HepG2 (cell line): ENCODE measurements around the gene DUSP16. TPM values are rescaled to one million over a fixed set of nuclear protein-coding genes. Genes with fewer than 3 reads are reported as not detected.

ENCODE experiments used
- ATF7 ChIP-seq, 2 experiments: fragments of 450-650 bp in 1 of 2; sonication (generic) in 1 of 2; formaldehyde crosslinking in 1 of 2; IDR thresholded peaks; 2 replicates each; pipeline versions ENCODE4 v1.4.0 to v1.6.1; 2016 to 2020; ENCODE audit warnings: antibody characterized with exemption in 1 of 2, mild to moderate bottlenecking in 1 of 2, missing genetic modification reagents in 1 of 2
- CBX1 ChIP-seq: IDR thresholded peaks from one replicate; pipeline ENCODE4 v1.6.1; 2016; ENCODE audit warnings: antibody characterized with exemption, low read depth
- CEBPB ChIP-seq: IDR thresholded peaks from 2 replicates; pipeline ENCODE4 v1.6.1; 2011; ENCODE audit warnings: low read depth, low read length, improper control_type of control experiment, borderline replicate concordance
- CHD4 ChIP-seq: fragments of 200-600 bp; sonication (generic); IDR thresholded peaks from 2 replicates; pipeline ENCODE4 v1.7.0; 2017; ENCODE audit warnings: mild to moderate bottlenecking, low read length, borderline replicate concordance
- DZIP1 ChIP-seq: sonication (generic); formaldehyde crosslinking; IDR thresholded peaks from 2 replicates; pipeline ENCODE4 v1.5.0; 2020; ENCODE audit warnings: mild to moderate bottlenecking, missing genetic modification reagents
- ELF3 ChIP-seq: IDR thresholded peaks from 2 replicates; pipeline ENCODE4 v1.6.1; 2016; ENCODE audit warnings: missing genetic modification reagents, missing compliant biosample characterization
- HOXD1 ChIP-seq: sonication (generic); formaldehyde crosslinking; IDR thresholded peaks from 2 replicates; pipeline ENCODE4 v1.5.0; 2020; ENCODE audit warnings: missing genetic modification reagents
- KDM5A ChIP-seq: fragments of 200-600 bp; sonication (generic); IDR thresholded peaks from 2 replicates; pipeline ENCODE4 v1.7.0; 2018; ENCODE audit warnings: antibody characterized with exemption, mild to moderate bottlenecking, low read length, borderline replicate concordance
- NFE2L1 ChIP-seq: sonication (generic); formaldehyde crosslinking; IDR thresholded peaks from 2 replicates; pipeline ENCODE4 v1.4.0; 2020; ENCODE audit warnings: missing genetic modification reagents, mild to moderate bottlenecking, borderline replicate concordance
- NFRKB ChIP-seq: fragments of 450-650 bp; IDR thresholded peaks from 2 replicates; pipeline ENCODE4 v1.6.1; 2017
- NR2F2 ChIP-seq: IDR thresholded peaks from 2 replicates; pipeline ENCODE4 v1.6.1; 2012; ENCODE audit warnings: low read depth, inconsistent platforms, borderline replicate concordance
- TBP ChIP-seq: sonication (generic); formaldehyde crosslinking; IDR thresholded peaks from 2 replicates; pipeline ENCODE4 v1.5.0; 2020; ENCODE audit warnings: missing genetic modification reagents
- TFDP2 ChIP-seq: sonication (generic); formaldehyde crosslinking; IDR thresholded peaks from 2 replicates; pipeline ENCODE4 v1.4.0; 2020; ENCODE audit warnings: missing genetic modification reagents
- TOE1 ChIP-seq: sonication (generic); formaldehyde crosslinking; IDR thresholded peaks from 2 replicates; pipeline ENCODE4 v1.4.0; 2020; ENCODE audit warnings: mild to moderate bottlenecking, missing genetic modification reagents
- ZFP82 ChIP-seq: sonication (generic); formaldehyde crosslinking; IDR thresholded peaks from 2 replicates; pipeline ENCODE4 v1.5.1; 2020; ENCODE audit warnings: mild to moderate bottlenecking, missing genetic modification reagents, borderline replicate concordance
- ZFY ChIP-seq: sonication (generic); formaldehyde crosslinking; IDR thresholded peaks from 2 replicates; pipeline ENCODE4 v1.4.0; 2020; ENCODE audit warnings: missing genetic modification reagents
- ZNF510 ChIP-seq: sonication (generic); formaldehyde crosslinking; IDR thresholded peaks from 2 replicates; pipeline ENCODE4 v1.4.0; 2020; ENCODE audit warnings: low read depth, mild to moderate bottlenecking, missing genetic modification reagents
- ZNF562 ChIP-seq: sonication (generic); formaldehyde crosslinking; IDR thresholded peaks from 2 replicates; pipeline ENCODE4 v1.8.0; 2022; ENCODE audit warnings: missing genetic modification reagents, borderline replicate concordance
- ZNF615 ChIP-seq: sonication (generic); formaldehyde crosslinking; IDR thresholded peaks from 2 replicates; pipeline ENCODE4 v1.5.0; 2020; ENCODE audit warnings: mild to moderate bottlenecking, missing genetic modification reagents, borderline replicate concordance
- ZNF746 ChIP-seq: sonication (generic); formaldehyde crosslinking; IDR thresholded peaks from 2 replicates; pipeline ENCODE4 v1.8.0; 2022; ENCODE audit warnings: mild to moderate bottlenecking, missing genetic modification reagents
- ZNF878 ChIP-seq: sonication (generic); formaldehyde crosslinking; IDR thresholded peaks from 2 replicates; pipeline ENCODE4 v1.8.1; 2023; ENCODE audit warnings: mild to moderate bottlenecking, missing genetic modification reagents, moderate library complexity
- ZSCAN30 ChIP-seq: sonication (generic); formaldehyde crosslinking; IDR thresholded peaks from 2 replicates; pipeline ENCODE4 v1.5.0; 2020; ENCODE audit warnings: mild to moderate bottlenecking, missing genetic modification reagents
- polyA plus RNA-seq, 8 experiments: library from polyadenylated mRNA; depleted of rRNA in 3 of 8; stranded (reverse) in 7 of 8; unstranded in 1 of 8; fragments of >200 nt; fragmentation: Illumina TruSeq in 4 of 8; extraction: Trizol in 4 of 8; gene quantifications; 2 replicates each; pipeline versions ENCODE4 v1.2.1 to v1.2.3, GENCODE V29; 2011 to 2016; ENCODE audit warnings: low read depth in 4 of 8, missing spikeins in 1 of 8, mixed read lengths in 1 of 8; ENCODE audit not compliant: insufficient read depth in 1 of 8
- total RNA-seq, 5 experiments: library from RNA; depleted of rRNA; stranded (reverse); fragments of >200 nt; fragmentation: Illumina TruSeq; extraction: Trizol; gene quantifications; 2 replicates each; pipeline ENCODE4 v1.2.3, GENCODE V29; 2016; ENCODE audit warnings: low read depth in 1 of 5
- TF ChIP-seq, protein P1 (sequence below): sonication (generic); formaldehyde crosslinking; IDR thresholded peaks from 2 replicates; pipeline ENCODE4 v1.4.0; 2020; ENCODE audit warnings: missing genetic modification reagents
- TF ChIP-seq, protein P2 (sequence below): IDR thresholded peaks from 2 replicates; pipeline ENCODE4 v1.6.1; 2016; ENCODE audit warnings: missing biosample characterization, missing genetic modification reagents, low read depth

DUSP16 gene
- total and polyA plus RNA-seq, 2 of the 13 experiments (the other 11 are each of a cell fraction or from before 2014, with no cell fraction given) = 45.7 to 46.6 TPM

GRCh38 chr12:12560587-12561370 is 1.9 kb downstream of the DUSP16 start (continued):
- TF ChIP-seq, protein P1, sequence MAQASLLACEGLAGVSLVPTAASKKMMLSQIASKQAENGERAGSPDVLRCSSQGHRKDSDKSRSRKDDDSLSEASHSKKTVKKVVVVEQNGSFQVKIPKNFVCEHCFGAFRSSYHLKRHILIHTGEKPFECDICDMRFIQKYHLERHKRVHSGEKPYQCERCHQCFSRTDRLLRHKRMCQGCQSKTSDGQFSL (CRISPR knock-in tag) = no peak
- TF ChIP-seq ZFP82 (CRISPR knock-in tag) (0 out of 2 replicates have a peak, but pooled peaks have one; percentile 61), DZIP1 (CRISPR knock-in tag) (no peak), ZNF878 (CRISPR knock-in tag) (peak; percentile 37; the same call in 1 of the 2 replicates), TOE1 (CRISPR knock-in tag) (no peak), ZNF746 (CRISPR knock-in tag) (no peak), NFE2L1 (CRISPR knock-in tag) (no peak), NR2F2 (peak; percentile 28; the same call in 1 of the 2 replicates), ZNF562 (CRISPR knock-in tag) (no peak), ATF7 (IDR thresholded peaks at IDR 0.05) (no peak), ATF7 (CRISPR knock-in tag; IDR thresholded peaks at IDR 0.05) (no peak), TBP (CRISPR knock-in tag) (no peak), ZNF615 (no peak), ZNF510 (CRISPR knock-in tag) (no peak), ZFY (CRISPR knock-in tag) (no peak), ZSCAN30 (no peak), CHD4 (0 out of 2 replicates have a peak, but pooled peaks have one; percentile 21), CEBPB (peak; percentile 82), HOXD1 (CRISPR knock-in tag) (peak; percentile 49; the same call in 1 of the 2 replicates), ELF3 (peak; percentile 66), TFDP2 (CRISPR knock-in tag) (no peak; the same call in 1 of the 2 replicates), KDM5A (peak; percentile 47; the same call in 1 of the 2 replicates), CBX1 (no peak), NFRKB (no peak)
- TF ChIP-seq, protein P2, sequence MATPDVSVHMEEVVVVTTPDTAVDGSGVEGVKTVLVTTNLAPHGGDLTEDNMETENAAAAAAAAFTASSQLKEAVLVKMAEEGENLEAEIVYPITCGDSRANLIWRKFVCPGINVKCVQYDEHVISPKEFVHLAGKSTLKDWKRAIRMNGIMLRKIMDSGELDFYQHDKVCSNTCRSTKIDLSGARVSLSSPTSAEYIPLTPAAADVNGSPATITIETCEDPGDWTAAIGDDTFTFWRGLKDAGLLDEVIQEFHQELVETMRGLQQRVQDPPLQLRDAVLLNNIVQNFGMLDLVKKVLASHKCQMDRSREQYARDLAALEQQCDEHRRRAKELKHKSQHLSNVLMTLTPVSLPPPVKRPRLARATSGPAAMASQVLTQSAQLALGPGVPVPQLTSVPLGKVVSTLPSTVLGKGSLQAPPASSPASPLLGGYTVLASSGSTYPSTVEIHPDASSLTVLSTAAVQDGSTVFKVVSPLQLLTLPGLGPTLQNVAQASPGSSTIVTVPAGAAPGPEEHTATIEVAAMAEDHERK (CRISPR knock-in tag) = no peak
